Stimulated activated naive CD4-positive, alpha-beta T cell (primary cell): ENCODE results near the gene RETREG3.
A peak's percentile ranks its signal among the peaks of the same experiment; 100 is the strongest.

Experiments used
- DNase-seq, 6 experiments: peaks; one replicate each; lab custom pipeline; 2025; lab: John Stamatoyannopoulos, UW

The RETREG3 gene

GRCh38 chr17:42612013-42612412 lies 2.8 kb upstream of the RETREG3 start:
- DNase-seq, result no peak

- DNase-seq, result peak in 1 of 6 experiments; percentile 22
Measured at GRCh38 chr17:42609814-42610801, 934 bp upstream of the RETREG3 start.

- DNase-seq, result peak in 4 of 6 experiments; percentile 24 to 66 (median 37)
Measured at GRCh38 chr17:42608305-42609181, 631 bp downstream of the RETREG3 start.

GRCh38 chr17:42607769-42608168 lies 1.4 kb downstream of the RETREG3 start:
- no peak for DNase-seq

- no peak for DNase-seq
Measured at GRCh38 chr17:42603318-42603717, 5.9 kb downstream of the RETREG3 start.

- DNase-seq, result no peak
Measured at GRCh38 chr17:42598905-42599304, 10.3 kb downstream of the RETREG3 start.

- DNase-seq, result no peak
Measured at GRCh38 chr17:42596386-42596785, 12.8 kb downstream of the RETREG3 start.

GRCh38 chr17:42591411-42591810 lies 17.8 kb downstream of the RETREG3 start:
- no peak for DNase-seq

GRCh38 chr17:42590886-42591285 lies 18.3 kb downstream of the RETREG3 start:
- no peak for DNase-seq

GRCh38 chr17:42586514-42587230 lies 22.5 kb downstream of the RETREG3 start:
- no peak for DNase-seq

- DNase-seq, result no peak
Measured at GRCh38 chr17:42585353-42585752, 23.8 kb downstream of the RETREG3 start.

- DNase-seq, result no peak
Measured at GRCh38 chr17:42584880-42585279, 24.3 kb downstream of the RETREG3 start.

GRCh38 chr17:42581744-42582270 lies 27.4 kb downstream of the RETREG3 start:
- DNase-seq, result no peak

- DNase-seq, result no peak
Measured at GRCh38 chr17:42579794-42580551, 29.2 kb downstream of the RETREG3 start.

GRCh38 chr17:42578282-42578869 lies 30.8 kb downstream of the RETREG3 start:
- DNase-seq, result peak; percentile 46 to 66 (median 59)

GRCh38 chr17:42577532-42578281 lies 31.5 kb downstream of the RETREG3 start, which contains the start of gene PSMC3IP:
Gene PSMC3IP, minus strand, starts transcription at chr17:42577729. Its CDS starts 43 bp downstream, at chr17:42577686.
- peak; percentile 75 to 88 (median 82) for DNase-seq

GRCh38 chr17:42577140-42577531 lies 32.0 kb downstream of the RETREG3 start:
- DNase-seq, result no peak

GRCh38 chr17:42574463-42574862 lies 34.7 kb downstream of the RETREG3 start:
- no peak for DNase-seq

GRCh38 chr17:42573095-42573494 lies 36.1 kb downstream of the RETREG3 start:
- no peak for DNase-seq
